IPS-20b (cell line): ENCODE data around the gene PCDH15.

Experiments
- H3K27ac ChIP-seq: one replicate; pipeline ENCODE4 v1.5.1; 2013; ENCODE audit warnings: low read length
- H3K27me3 ChIP-seq: 2 replicates; pipeline ENCODE4 v1.6.1; 2013; ENCODE audit warnings: mild to moderate bottlenecking, low read length, inconsistent platforms; ENCODE audit not compliant: insufficient read depth
- H3K36me3 ChIP-seq: 2 replicates; pipeline ENCODE4 v1.6.1; 2013; ENCODE audit warnings: low read depth, mild to moderate bottlenecking, inconsistent platforms, low read length, moderate library complexity; ENCODE audit not compliant: insufficient read depth
- H3K4me1 ChIP-seq: 2 replicates; pipeline ENCODE4 v1.6.1; 2013; ENCODE audit warnings: mild to moderate bottlenecking, control low read depth, inconsistent platforms, low read length, moderate library complexity; ENCODE audit not compliant: insufficient read depth
- H3K4me3 ChIP-seq: 2 replicates; pipeline ENCODE4 v1.5.1; 2013; ENCODE audit warnings: mild to moderate bottlenecking, low read length, inconsistent platforms
- H3K9ac ChIP-seq: 2 replicates; pipeline ENCODE4 v1.6.1; 2013; ENCODE audit warnings: low read depth, mild to moderate bottlenecking, inconsistent platforms, low read length, moderate library complexity
- H3K9me3 ChIP-seq: 2 replicates; pipeline ENCODE4 v1.6.1; 2013; ENCODE audit warnings: mild to moderate bottlenecking, low read depth, low read length, inconsistent platforms; ENCODE audit not compliant: insufficient read depth

The PCDH15 gene

GRCh38 chr10:54120806-54121205 lies 680.2 kb downstream of the PCDH15 start:
- Histone ChIP-seq H3K9ac (no peak overlapping the region), H3K27me3 (no peaks in the 10 kb centered on the region), H3K9me3 (peaks cover 2% of the 10 kb centered on the region; the same call in 1 of the 2 replicates), H3K27ac (no peak overlapping the region), H3K4me1 (no peaks in the 10 kb centered on the region), H3K36me3 (no peaks in the 10 kb centered on the region), H3K4me3 (no peak overlapping the region)

GRCh38 chr10:54108961-54109360 lies 692.1 kb downstream of the PCDH15 start:
- no peak overlapping the region for H3K4me3 ChIP-seq
- H3K9me3 ChIP-seq: no peaks in the 10 kb centered on the region
- H3K27ac ChIP-seq: no peak overlapping the region
- H3K36me3 ChIP-seq: no peaks in the 10 kb centered on the region
- no peak overlapping the region for H3K9ac ChIP-seq
- H3K27me3 ChIP-seq: no peaks in the 10 kb centered on the region
- H3K4me1 ChIP-seq: no peaks in the 10 kb centered on the region

- Histone ChIP-seq H3K4me3 (no peak overlapping the region), H3K27ac (no peak overlapping the region), H3K9me3 (no peaks in the 10 kb centered on the region), H3K4me1 (no peaks in the 10 kb centered on the region), H3K36me3 (no peaks in the 10 kb centered on the region), H3K9ac (no peak overlapping the region), H3K27me3 (no peaks in the 10 kb centered on the region)
These were observed 704.1 kb downstream of the PCDH15 start for GRCh38 chr10:54096892-54097291.

GRCh38 chr10:54094321-54094720 lies 706.7 kb downstream of the PCDH15 start:
- H3K4me1 ChIP-seq: no peaks in the 10 kb centered on the region
- H3K4me3 ChIP-seq: no peak overlapping the region
- no peaks in the 10 kb centered on the region for H3K36me3 ChIP-seq
- H3K9ac ChIP-seq: no peak overlapping the region
- no peak overlapping the region for H3K27ac ChIP-seq
- H3K27me3 ChIP-seq: no peaks in the 10 kb centered on the region
- no peaks in the 10 kb centered on the region for H3K9me3 ChIP-seq

- Histone ChIP-seq H3K9ac (no peak overlapping the region), H3K27me3 (no peaks in the 10 kb centered on the region), H3K36me3 (no peaks in the 10 kb centered on the region), H3K4me3 (no peak overlapping the region), H3K27ac (no peak overlapping the region), H3K4me1 (no peaks in the 10 kb centered on the region), H3K9me3 (no peaks in the 10 kb centered on the region)
These were observed 709.8 kb downstream of the PCDH15 start for GRCh38 chr10:54091237-54091636.

- Histone ChIP-seq H3K4me3 (no peak overlapping the region), H3K27me3 (no peaks in the 10 kb centered on the region), H3K9ac (no peak overlapping the region), H3K9me3 (no peaks in the 10 kb centered on the region), H3K36me3 (no peaks in the 10 kb centered on the region), H3K4me1 (0 out of 2 replicates have a peak, but pooled peaks cover 5% of the 10 kb centered on the region), H3K27ac (no peak overlapping the region)
These were observed 719.1 kb downstream of the PCDH15 start for GRCh38 chr10:54081950-54082349.

GRCh38 chr10:54067361-54067760 lies 733.7 kb downstream of the PCDH15 start:
- no peaks in the 10 kb centered on the region for H3K4me1 ChIP-seq
- H3K36me3 ChIP-seq: no peaks in the 10 kb centered on the region
- no peaks in the 10 kb centered on the region for H3K9me3 ChIP-seq
- no peaks in the 10 kb centered on the region for H3K27me3 ChIP-seq
- H3K27ac ChIP-seq: no peak overlapping the region
- H3K9ac ChIP-seq: no peak overlapping the region
- H3K4me3 ChIP-seq: no peak overlapping the region

GRCh38 chr10:54066646-54067045 lies 734.4 kb downstream of the PCDH15 start:
- Histone ChIP-seq H3K9ac (no peak overlapping the region), H3K36me3 (no peaks in the 10 kb centered on the region), H3K27ac (no peak overlapping the region), H3K4me1 (no peaks in the 10 kb centered on the region), H3K27me3 (no peaks in the 10 kb centered on the region), H3K9me3 (no peaks in the 10 kb centered on the region), H3K4me3 (no peak overlapping the region)

- Histone ChIP-seq H3K27me3 (no peaks in the 10 kb centered on the region), H3K27ac (no peak overlapping the region), H3K9ac (no peak overlapping the region), H3K4me3 (no peak overlapping the region), H3K36me3 (no peaks in the 10 kb centered on the region), H3K4me1 (no peaks in the 10 kb centered on the region), H3K9me3 (no peaks in the 10 kb centered on the region)
These were observed 735.9 kb downstream of the PCDH15 start for GRCh38 chr10:54065106-54065505.

GRCh38 chr10:54064215-54064614 lies 736.8 kb downstream of the PCDH15 start:
- Histone ChIP-seq H3K27me3 (no peaks in the 10 kb centered on the region), H3K27ac (no peak overlapping the region), H3K36me3 (no peaks in the 10 kb centered on the region), H3K4me3 (no peak overlapping the region), H3K9me3 (no peaks in the 10 kb centered on the region), H3K9ac (no peak overlapping the region), H3K4me1 (no peaks in the 10 kb centered on the region)

GRCh38 chr10:54063514-54063913 lies 737.5 kb downstream of the PCDH15 start:
- H3K27ac ChIP-seq: no peak overlapping the region
- H3K9ac ChIP-seq: no peak overlapping the region
- H3K27me3 ChIP-seq: no peaks in the 10 kb centered on the region
- H3K9me3 ChIP-seq: no peaks in the 10 kb centered on the region
- no peak overlapping the region for H3K4me3 ChIP-seq
- no peaks in the 10 kb centered on the region for H3K4me1 ChIP-seq
- H3K36me3 ChIP-seq: no peaks in the 10 kb centered on the region

GRCh38 chr10:54060572-54060971 lies 740.5 kb downstream of the PCDH15 start:
- Histone ChIP-seq H3K27me3 (no peaks in the 10 kb centered on the region), H3K9ac (no peak overlapping the region), H3K27ac (no peak overlapping the region), H3K9me3 (peaks cover 19% of the 10 kb centered on the region), H3K4me1 (no peaks in the 10 kb centered on the region), H3K36me3 (no peaks in the 10 kb centered on the region), H3K4me3 (no peak overlapping the region)

- H3K27me3 ChIP-seq: no peaks in the 10 kb centered on the region
- H3K9ac ChIP-seq: no peak overlapping the region
- no peaks in the 10 kb centered on the region for H3K36me3 ChIP-seq
- no peak overlapping the region for H3K4me3 ChIP-seq
- H3K27ac ChIP-seq: no peak overlapping the region
- H3K9me3 ChIP-seq: peaks cover 19% of the 10 kb centered on the region
- H3K4me1 ChIP-seq: no peaks in the 10 kb centered on the region
These were observed 743.7 kb downstream of the PCDH15 start for GRCh38 chr10:54057357-54057756.
